NCI-H82 (cell line): ENCODE data around the gene CFL1.

ENCODE experiments used
- DNase-seq: peaks from one replicate; lab custom pipeline; 2025; lab: John Stamatoyannopoulos, UW

CFL1 gene

DNA sequence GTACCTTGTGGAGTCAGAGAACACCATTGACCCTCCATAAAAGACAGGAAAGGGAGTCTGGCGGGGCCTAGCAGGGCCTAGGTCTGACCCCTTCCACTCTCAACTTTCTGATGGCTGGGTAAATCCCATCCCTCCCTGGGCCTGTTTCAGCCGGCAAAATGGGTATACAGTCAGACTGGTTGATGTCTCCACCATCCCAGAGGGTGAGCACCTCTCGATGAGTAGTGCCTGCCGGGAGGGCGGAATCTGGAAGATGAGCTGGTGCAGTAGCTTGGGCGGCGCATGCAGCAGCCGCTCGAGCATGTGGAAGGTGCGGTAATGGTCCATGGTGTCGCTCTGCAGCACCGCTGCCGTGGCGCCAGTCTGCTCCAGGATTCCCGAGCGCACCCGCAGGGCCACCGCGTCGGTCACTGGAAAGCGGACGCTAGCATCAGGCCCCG, 29.8 kb upstream of the CFL1 start:
- DNase-seq: no peak

GRCh38 chr11:65886826-65887722, 29.1 kb upstream of the CFL1 start:
- no peak for DNase-seq

DNA sequence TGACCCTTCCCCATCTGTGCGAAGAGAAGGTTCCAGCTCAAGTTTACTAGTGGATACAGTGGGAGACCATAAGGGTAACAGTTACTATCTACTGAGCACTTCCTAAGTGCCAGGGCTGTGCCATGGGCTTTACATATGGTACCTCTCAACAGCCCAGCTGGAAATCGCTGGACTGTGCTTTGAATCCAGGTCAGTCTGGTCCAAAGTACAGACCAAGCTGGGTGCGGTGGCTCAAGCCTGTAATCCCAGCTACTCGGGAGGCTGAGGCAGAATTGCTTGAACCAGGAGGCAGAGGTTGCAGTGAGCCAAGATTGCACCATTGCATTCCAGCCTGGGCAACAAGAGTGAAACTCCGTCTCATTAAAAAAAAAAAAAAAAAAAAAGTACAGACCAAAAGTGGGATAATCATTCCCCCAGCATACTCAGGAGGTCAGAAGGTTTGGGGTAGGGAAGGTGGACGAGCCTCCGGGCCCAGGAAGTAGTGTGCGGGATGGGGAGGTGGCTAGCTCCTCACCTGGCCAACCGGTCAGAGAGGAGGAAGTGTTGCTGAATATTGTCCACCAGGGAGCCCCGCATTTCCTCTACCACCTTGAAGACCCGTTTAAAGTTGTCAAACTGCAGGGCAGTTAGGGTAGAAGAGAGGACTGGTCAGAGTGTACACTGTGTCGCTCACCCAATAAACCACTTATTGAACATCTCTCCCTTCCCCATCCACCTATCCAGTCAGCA, 28.0 kb upstream of the CFL1 start:
- no peak for DNase-seq

DNA sequence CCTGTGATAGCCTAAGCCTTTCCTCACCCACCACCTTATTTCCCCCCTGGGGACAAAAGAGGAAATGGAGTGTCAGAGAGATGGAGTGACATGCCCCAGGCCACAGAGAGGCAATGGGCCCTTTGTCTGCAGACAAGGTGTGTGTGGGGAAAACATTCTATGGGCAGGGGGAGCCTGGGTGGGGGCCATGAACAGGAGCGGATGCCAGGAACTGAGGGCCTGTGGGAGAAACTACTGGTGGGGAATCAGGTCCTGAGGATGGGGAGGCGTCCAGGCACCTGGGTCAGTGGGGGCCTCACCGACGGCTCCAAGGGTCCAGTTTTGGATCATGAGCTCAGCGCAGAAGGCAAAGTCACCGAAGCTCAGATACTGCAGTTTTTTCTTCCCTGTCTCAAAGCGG, 27.3 kb upstream of the CFL1 start:
- no peak for DNase-seq

DNA sequence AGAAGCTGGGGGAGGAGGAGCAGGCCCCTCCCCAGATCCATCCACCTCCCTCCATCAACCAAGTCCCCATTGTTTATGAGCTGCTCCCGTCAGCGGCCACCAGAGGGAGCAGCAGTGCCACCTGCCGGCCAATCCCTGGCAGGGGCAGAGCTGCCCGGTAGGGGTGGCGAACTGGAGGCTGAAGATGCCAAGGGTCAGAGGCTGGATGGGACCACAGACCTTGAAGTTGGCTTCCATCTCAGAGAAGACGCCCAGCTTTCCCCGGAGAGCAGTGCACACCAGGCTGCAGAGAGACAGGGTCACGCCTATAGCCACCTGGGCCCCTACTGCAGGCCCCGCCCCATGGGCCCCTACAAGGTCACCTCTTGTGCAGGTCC, 26.7 kb upstream of the CFL1 start:
- peak; percentile 74 for DNase-seq

GRCh38 chr11:65883786-65884715, 26.1 kb upstream of the CFL1 start:
- no peak for DNase-seq

DNA sequence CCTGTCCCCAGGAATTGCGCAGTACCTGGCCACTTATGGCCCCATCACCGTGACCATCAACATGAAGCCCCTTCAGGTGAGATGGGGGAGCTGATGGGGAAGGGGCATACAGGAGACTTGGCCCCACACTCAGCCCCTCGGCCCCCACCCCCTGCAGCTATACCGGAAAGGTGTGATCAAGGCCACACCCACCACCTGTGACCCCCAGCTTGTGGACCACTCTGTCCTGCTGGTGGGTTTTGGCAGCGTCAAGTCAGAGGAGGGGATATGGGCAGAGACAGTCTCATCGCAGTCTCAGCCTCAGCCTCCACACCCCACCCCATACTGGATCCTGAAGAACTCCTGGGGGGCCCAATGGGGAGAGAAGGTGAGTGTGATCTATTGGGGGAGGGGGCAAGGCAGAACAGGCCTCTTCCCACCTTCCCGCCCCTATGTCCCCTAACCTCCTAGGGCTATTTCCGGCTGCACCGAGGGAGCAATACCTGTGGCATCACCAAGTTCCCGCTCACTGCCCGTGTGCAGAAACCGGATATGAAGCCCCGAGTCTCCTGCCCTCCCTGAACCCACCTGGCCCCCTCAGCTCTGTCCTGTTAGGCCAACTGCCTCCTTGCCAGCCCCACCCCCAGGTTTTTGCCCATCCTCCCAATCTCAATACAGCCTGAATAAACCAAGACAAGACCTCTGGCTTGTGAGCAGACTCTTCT, 25.2 kb upstream of the CFL1 start:
- no peak for DNase-seq

DNA sequence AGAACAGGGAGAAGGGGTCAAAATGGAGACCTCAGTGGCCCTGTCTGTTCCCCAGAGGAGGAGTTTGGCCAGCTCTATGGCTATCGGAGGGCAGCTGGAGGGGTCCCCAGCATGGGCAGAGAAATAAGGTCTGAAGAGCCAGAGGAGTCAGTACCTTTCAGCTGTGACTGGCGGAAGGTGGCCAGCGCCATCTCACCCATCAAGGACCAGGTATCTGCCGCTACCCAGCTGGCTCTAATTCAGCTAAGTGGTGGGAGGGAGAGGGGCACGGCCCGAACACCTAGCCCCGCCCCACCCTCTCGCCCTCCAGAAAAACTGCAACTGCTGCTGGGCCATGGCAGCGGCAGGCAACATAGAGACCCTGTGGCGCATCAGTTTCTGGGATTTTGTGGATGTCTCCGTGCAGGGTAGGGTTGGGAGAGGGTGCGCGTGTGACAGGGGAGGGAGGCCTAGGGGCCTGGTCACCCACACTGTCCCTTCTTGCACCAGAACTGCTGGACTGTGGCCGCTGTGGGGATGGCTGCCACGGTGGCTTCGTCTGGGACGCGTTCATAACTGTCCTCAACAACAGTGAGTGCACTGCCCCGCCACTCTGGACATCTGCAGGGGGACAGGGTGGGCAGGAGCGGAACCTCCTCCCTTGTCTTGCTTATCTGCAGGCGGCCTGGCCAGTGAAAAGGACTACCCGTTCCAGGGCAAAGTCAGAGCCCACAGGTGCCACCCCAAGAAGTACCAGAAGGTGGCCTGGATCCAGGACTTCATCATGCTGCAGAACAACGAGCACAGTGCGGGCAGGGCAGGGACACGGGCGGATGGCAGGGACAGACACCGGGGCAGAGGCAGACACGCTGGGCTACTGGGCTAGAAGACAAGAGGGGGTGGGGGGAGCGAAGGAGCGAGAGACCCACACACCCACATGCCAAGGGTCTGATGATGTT, 24.4 kb upstream of the CFL1 start:
- DNase-seq: no peak

GRCh38 chr11:65880844-65881421, 23.0 kb upstream of the CFL1 start:
- DNase-seq: no peak

- DNase-seq: no peak
These were observed 22.0 kb upstream of the CFL1 start for GRCh38 chr11:65880027-65880426.

DNA sequence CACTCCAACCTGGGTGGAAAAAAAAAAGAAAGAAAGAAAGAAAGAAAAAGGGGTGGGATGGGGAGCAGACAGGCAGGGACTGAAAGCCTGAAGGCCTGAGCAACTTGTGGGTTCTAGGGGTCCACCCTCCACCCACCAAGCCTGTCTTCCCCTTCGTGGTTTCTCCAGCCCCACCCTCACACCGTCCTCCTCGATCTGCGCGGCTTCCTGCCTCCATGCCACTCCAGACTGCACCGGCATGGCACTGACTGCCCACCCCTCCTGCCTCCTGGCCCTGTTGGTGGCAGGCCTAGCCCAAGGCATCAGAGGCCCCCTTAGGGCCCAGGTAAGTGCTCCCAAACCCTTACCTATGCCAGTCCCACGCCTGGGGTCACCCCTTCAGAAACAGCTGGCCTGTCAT, 21.6 kb upstream of the CFL1 start, which contains the start of gene CTSW:
Gene CTSW, plus strand, starts transcription at position 221 of the 400 bp plus-strand sequence. Its CDS starts 18 bp downstream, at position 239.
- DNase-seq: no peak

GRCh38 chr11:65873318-65874156, 15.6 kb upstream of the CFL1 start:
- peak; percentile 95 for DNase-seq

- DNase-seq: no peak
These were observed 14.8 kb upstream of the CFL1 start, which contains the start of gene EFEMP2 for GRCh38 chr11:65872586-65873317. Gene EFEMP2 (minus strand): TSS chr11:65872800. CDS start chr11:65872354, 446 bp downstream.

- no peak for DNase-seq
These were observed 14.0 kb upstream of the CFL1 start for GRCh38 chr11:65871811-65872548.

GRCh38 chr11:65870706-65871681, 13.0 kb upstream of the CFL1 start:
- DNase-seq: no peak

DNA sequence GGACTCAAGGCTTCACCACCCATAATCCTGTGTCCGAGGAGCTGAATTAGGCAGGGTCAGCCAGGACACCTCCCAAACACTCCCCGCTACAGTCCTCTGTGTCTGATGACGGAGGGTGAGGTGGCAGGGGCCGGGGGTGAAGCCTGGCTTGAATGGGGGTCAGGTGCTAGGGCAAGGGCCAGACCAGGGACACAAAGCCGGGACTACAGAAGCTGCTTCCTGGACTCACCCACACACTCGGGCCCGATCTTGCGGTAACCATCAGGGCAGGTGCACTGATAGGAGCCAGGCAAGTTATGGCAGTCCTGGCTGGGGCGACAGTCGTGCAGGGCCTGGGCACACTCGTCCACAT, 12.3 kb upstream of the CFL1 start:
- no peak for DNase-seq
